EL (cell line): ENCODE measurements around the gene PLXNB2.
"Not testable (repeated sequence)": the region's sequence is repeated elsewhere in the genome, so short reads cannot be mapped to it uniquely, and the experiment has no call there.

ENCODE experiments used
- DNase-seq: peaks from one replicate; pipeline ENCODE4 v3.0.0-alpha.2; 2016

Gene PLXNB2

DNA sequence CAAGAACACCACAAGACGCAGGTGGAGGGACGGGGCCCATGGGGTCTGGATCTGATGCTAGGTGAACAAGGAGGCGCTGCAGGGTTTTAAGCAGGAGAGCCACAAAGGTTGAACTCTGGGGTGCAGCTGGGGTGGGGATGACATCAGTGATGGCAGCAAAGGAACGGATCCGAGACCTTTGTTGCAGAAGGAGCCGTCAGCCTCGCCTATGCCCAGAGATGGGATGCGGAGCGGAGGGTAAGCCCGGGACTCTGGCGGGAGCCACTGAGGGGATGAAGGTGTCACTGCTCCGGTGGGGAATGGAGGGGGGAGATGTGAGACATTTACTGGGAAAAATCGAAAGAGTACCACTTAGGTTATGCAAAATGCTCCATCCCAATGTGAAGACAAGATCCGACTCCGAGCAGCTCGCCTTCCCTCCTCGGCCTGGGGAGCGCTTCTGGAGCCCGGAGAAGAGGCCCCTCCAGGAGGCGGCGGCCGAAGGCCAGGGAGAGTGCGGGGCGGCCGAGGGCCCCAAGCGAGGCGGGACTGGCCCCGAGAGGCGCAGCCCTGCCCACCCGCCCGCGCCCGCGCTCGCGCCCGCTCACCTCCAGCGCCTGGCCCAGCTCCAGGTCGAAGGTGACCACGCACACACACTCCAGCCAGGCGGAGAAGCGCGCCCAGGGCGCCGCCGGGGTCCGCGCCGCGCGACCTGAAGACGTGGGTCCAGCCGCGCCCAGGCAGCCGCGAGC is 18.9 kb upstream of the PLXNB2 start:
- no peak for DNase-seq

DNA sequence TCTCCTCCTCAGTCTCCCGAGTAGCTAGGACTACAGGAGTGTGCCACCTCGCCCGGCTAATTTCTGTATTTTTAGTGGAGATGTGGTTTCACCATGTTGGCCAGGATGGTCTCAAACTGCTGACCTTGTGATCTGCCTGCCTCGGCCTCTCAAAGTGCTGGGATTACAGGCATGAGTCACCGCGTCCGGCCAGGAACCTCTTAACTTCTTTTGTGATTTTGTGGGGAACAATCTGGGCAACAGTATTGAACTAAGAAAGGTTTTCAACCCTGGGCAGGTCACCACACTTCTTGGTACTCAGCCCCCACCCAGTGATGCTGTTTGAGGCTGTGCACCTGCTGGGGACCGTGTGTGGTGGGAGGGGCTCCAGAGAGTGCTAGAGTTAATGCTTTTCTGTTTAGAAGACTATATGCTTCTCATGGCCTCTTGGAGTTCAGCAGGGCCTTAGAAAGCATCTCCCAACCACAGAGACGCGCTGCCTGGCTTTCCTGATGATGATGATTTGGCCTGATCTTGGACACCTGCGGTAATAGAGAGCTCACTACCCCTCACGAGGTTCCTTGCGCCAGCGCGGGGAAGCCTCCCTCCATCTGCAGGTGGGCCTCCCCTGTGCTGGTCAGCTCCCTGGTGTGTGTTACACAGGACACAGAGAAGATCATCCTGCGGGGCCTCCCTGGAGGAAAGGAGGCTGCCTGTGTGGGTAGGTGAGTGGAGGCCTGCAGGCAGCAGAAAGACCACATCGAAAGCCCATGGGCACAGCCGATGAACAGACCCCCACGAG is 18.2 kb upstream of the PLXNB2 start:
- no peak for DNase-seq

DNA sequence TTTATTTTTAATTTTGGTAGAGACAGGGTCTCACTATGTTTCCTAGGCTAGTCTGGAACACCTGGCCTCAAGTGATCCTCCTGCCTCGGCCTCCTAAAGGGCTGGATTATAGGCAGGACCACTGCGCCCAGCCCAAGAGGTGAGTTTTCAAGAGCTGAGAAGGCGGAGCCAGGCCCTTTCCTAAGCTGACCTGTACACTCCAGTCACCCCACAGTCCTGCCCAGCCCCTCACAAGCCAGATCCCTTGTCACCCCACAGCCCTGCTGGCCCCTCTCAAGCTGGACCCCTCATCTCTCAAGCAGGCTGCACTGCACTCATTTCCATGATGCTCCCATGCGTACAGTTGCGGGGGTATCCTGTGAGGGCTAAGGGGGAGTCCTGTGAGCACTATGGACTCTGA is 16.5 kb upstream of the PLXNB2 start:
- DNase-seq: no peak

DNA sequence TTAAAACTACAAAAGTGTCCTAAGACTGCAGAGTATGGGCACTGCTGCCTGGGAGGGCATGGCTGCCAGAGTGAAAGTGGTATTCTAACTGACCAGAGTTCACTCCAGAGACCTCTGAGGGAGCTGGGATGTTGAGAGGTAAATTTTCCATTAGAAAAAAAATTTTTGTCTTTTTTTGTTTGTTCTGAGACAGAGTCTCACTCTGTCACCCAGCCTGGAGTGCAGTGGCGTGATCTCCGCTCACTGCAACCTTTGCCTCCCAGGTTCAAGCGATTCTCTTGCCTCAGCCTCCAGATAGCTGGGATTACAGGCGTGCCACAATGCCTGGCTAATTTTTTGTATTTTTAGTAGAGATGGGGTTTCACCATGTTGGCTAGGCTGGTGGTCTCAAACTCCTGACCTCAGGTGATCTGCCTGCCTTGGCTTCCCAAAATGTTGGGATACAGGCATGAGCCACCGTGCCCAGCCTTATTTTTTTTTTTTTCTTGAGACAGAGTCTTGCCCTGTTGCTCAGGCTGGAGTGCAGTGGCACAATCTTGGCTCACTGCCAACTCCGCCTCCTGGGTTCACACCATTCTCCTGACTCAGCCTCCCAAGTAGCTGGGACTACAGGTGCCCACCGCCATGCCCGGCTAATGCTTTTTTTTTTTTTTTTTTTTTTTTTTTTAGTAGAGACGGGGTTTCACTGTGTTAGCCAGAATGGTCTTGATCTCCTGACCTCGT is 15.1 kb upstream of the PLXNB2 start:
- DNase-seq: not testable (repeated sequence)

GRCh38 chr22:50320671-50321325 is 13.4 kb upstream of the PLXNB2 start:
- DNase-seq: no peak

DNA sequence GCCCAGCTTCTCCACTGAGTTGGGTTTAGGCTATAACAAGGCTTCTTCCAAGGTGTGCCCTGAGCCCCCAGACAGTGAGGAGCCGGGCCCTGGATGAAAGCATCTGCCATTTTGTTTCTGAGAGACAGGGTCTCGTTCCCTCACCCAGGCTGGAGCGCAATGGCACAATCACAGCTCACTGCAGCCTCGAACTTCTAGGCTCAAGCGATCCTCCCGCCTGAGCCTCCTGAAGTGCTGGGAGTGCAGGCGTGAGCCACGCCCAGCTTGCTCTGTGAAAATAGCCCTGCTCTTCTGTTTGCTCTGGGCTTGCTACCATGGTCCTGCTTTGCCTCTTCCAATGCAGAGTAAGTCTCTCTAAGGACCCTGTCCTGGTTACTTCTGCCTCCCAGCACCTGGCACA is 12.7 kb upstream of the PLXNB2 start:
- no peak for DNase-seq

DNA sequence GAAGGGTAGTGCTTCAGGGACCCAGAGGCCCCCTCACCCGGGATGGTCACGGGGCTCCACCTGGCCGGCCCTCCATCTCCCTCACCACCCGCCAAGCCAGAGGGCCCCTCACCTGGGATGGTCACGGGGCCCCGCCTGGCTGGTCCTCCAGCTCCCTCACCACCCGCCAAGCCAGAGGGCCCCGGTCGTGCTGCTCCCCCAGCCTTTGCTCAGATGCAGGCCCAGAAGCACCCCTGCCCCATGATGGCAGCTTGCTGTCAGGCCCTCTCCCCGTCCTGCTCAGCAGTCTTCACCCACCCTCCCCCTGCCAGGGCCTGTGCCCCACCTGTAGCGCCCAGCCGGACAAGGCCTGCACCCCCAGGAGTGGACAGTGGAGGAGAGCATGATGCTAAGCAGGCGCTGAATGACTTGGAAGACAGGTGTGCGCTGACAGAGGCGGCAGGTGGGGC is 12.1 kb upstream of the PLXNB2 start:
- no peak for DNase-seq

GRCh38 chr22:50318698-50319411 is 11.4 kb upstream of the PLXNB2 start:
- no peak for DNase-seq

DNA sequence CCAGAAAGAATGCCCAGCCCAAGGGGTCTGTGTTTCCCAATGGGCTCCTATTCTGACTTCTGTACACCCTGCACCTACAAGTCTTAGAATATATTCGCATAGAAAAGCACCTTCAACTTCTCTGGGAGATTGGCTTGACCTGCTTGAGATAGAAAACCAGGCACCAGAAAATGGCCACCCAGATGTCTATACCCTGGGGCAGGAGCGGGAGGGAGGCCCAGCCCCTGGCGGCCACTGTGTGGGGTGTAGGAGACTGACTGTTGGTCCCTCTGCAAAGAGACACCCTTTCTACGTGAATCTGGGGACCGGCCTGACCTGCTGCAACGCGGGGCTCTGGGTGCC is 10.9 kb upstream of the PLXNB2 start:
- DNase-seq: no peak

GRCh38 chr22:50317674-50318073 is 10.2 kb upstream of the PLXNB2 start:
- DNase-seq: no peak

GRCh38 chr22:50317178-50317577 is 9.7 kb upstream of the PLXNB2 start:
- DNase-seq: no peak

DNA sequence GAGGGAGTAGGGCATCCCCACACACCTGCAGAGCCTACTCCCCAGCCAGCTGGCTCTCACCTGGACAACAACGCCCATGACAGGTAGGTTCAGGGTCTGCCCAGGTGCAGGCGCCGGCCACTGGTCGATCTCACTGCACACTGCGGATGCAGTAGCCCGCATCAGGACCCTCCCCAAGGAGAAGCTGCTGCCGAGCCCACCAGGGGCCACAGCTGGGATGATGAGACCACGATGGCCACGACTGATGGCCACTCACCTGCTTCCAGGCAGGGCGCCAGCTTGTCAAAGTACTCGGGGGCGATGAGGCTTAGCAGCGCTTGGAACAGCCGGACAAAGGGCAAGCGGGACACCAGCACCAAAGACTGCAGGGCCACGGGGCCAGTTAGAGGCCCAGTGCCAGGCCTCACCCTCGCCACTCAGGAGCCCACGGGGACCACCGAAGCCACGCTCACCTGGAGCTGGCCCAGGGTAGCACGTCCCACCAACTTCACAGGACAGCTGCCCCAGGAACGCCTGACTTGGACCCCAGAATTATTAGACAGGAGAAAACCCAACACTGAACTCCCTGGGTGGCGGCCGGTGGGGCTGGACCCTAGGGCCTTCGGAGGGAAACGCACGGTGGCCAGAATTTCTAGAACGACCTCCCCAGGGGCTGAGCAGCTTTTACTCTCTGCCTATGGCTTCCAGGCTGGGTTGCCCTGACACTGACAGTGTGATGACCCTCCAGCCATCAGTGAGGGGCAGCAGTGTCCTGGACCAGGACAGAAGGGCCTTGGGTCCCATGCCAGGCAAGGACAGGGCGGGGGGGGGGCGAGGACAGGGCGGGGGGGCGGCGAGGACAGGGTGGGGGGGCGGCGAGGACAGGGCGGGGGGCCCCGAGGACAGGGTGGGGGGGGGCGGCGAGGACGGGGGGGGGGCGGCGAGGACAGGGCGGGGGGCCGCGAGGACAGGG is 8.9 kb upstream of the PLXNB2 start:
- DNase-seq: no peak

- DNase-seq: no peak
Measured at GRCh38 chr22:50315289-50316113, 8.1 kb upstream of the PLXNB2 start.

DNA sequence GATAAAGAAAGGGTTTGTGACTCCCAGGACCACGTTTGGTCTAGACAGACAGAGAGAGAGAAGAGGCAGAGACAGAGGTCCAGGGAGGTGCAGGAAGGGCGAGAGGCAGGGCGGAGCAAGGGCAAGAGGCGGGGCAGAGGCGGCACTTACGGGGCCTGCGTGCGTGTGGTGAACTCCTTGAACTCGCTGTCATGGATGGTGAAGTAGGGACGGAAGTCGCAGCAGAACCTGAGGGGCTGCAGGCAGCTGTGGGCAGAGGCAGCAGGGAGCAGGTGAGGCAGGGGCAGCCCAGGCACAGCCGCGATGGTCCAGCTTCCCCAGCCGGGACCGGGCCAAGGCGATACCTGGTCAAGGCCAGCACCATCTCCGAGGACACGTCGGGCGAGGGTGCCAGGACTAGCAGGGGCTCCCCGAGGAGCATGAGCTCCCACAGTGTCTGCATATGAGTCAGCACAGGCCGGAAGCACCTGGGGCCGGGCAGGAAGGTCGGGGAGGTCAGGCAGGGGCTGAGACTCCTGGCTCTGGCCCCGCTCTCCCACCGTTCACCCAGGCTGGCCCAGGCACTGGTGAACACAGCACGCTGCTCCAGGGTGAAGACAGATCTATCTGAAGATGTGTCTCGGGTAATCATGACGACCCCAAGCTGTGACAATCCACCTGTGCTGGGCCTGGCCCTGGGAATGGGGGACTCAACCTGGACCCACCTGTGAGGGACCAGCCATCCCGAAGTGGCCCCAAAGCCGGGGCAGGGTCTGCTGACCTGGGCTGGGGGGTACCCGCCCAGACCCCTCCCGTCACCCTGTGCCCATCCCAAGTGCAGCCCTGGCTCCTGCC is 7.2 kb upstream of the PLXNB2 start:
- DNase-seq: no peak

- no peak for DNase-seq
Measured at GRCh38 chr22:50314081-50314454, 6.6 kb upstream of the PLXNB2 start.

DNA sequence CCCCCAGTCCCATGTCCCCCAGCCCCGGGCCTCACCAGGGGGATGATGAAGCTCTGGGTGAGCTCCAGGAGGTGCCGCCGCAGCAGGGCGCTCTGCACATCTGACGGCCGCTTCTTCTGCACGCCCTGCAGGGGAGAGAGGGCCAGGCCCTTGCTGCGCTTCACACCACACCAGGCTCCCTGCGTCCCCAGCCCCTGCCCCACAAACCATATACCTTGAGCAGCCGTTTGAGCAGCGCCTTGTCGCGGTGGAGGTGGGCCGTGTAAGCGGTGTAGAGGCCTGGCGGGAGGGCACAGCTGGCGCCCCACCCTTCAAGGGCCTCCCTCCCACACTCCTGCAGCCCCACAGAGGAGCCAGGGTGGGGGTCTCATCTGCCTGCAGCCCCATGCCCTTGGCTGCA is 6.2 kb upstream of the PLXNB2 start:
- no peak for DNase-seq

DNA sequence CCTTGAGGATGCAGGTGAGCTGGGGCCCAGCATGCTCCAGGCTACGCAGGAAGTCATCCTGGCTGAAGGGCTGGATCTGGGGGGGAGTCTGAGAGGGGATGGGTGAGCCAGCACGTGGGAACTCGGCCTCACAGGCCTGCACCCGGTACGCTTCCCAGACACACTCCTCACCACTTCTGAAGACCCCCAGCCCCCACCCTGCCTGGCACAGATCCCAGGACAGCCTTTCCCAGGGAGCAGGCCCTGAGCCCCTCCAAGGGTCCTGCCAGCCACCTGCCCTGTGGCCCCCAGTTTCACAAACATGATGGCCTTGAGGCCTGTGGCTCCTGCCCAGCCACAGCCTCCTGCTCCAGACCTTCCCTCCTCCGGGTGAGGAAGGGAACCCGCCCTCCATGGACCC is 5.6 kb upstream of the PLXNB2 start:
- no peak for DNase-seq

- DNase-seq: no peak
Measured at GRCh38 chr22:50312371-50312770, 4.9 kb upstream of the PLXNB2 start.

GRCh38 chr22:50311606-50312351 is 4.3 kb upstream of the PLXNB2 start:
- no peak for DNase-seq
